HT-29 (cell line): ENCODE data around the gene ANKRD63. TPM values are rescaled to one million over a fixed set of nuclear protein-coding genes. Genes with fewer than 3 reads are reported as not detected.

Source experiments
- DNase-seq: peaks from one replicate; pipeline ENCODE4 v3.0.0-alpha.2; 2015; ENCODE audit warnings: low spot score
- total RNA-seq: library from RNA; depleted of rRNA; stranded (reverse); fragments of >200 nt; shearing (Covaris generic); gene quantifications from 2 replicates; pipeline ENCODE4 v1.2.3, GENCODE V29; 2014

Gene ANKRD63
- total RNA-seq, 1 experiment from 2014 or later, result not detected

DNA sequence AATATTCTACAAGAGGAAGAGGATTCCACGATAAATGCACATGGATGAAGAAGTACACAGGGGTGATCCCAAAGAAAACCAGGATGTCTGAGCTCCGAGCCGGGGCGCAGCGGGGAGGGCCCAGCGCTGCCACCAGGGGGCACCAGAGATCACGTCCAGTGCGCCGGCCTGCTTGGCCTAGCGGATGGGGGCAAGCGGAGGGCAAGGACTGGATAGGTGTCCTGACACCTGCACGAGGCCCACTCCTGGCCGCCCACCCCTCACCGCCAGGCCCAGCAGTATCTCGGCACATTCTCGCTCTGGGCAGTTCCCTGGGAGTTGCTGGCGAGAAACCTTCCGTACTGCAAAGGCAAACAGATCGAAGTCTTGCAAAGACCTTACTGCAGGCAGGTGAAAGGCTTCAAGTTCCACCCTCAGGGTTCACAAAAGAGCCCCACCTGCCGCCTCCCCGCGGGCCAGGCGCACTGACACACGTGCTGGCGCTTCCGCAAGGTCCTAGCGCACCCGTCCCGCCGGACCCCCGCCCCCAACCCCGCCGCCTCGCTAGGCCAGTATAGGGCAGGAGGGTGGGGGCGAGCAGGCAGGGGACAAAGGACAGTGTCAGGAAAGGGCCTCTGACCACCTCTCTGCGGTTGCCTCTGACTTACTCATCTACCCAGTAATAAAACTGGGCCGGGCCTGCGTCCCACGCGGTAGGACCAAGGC lies 3.3 kb downstream of the ANKRD63 start:
- peak; percentile 89 for DNase-seq

DNA sequence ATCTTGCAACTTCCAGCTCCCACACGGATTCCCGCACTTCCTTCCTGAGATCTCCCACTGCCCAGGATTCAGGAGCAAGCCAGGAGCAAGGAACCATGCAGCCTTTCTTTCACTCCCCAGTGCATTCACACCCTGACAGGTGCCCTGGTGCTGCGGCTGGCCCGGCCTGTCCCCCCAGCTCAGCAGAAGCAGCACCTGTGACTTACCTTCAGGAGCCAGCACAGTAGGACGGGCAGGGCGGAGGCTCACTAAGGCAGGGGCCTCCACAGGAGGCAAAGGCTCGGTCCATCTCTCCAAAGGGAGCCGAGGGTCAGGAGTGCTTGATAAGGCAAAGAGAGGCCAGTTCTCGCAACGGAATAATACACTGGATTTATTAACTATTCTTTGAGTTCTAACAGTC lies 4.8 kb downstream of the ANKRD63 start:
- DNase-seq, result no peak

DNA sequence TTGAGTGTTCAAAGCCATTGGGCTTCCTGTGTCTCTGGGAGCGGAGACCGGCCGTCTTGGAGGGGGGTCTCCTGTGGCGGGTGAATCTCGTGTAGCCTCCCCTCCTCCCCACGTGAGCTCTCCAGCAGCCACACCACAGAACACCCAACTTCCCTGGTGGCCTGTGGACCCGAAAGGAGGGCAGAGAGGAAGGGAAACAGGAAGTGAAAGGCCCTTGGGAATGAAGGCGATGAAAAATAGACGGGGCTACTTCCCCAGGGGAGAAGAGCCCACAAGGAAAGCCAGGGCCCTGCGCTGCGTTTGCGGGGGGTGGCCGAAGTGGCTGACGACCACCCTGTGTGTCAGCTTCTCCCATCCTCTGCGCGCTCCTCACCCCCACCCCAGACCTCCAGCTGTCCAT lies 5.4 kb downstream of the ANKRD63 start:
- no peak for DNase-seq

DNA sequence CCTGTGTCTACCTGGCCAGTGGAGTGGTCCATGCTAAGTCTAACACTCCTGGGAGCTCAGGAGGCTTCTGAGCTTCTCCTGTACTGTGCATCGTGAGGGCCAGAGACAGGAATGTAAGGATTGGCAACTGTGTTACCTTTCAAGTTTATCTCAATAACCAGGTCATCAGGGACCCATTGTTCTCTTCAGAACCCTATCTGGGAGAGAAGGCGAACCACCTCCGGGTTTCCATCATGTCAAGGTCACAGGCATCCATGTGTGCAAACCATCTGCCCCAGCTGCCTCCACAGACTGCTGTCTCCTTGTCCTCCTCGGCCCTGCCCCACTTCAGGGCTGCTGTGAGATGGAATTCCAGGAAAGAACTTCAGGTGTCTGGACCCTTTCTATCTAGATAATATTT lies 5.9 kb downstream of the ANKRD63 start:
- DNase-seq, result no peak

DNA sequence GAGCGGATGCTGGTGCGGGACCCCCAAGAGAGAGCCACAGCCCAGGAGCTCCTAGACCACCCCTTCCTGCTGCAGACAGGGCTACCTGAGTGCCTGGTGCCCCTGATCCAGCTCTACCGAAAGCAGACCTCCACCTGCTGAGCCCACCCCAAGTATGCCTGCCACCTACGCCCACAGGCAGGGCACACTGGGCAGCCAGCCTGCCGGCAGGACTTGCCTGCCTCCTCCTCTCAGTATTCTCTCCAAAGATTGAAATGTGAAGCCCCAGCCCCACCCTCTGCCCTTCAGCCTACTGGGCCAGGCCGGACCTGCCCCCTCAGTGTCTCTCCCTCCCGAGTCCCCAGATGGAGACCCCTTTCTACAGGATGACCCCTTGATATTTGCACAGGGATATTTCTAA lies 6.9 kb downstream of the ANKRD63 start:
- no peak for DNase-seq

DNA sequence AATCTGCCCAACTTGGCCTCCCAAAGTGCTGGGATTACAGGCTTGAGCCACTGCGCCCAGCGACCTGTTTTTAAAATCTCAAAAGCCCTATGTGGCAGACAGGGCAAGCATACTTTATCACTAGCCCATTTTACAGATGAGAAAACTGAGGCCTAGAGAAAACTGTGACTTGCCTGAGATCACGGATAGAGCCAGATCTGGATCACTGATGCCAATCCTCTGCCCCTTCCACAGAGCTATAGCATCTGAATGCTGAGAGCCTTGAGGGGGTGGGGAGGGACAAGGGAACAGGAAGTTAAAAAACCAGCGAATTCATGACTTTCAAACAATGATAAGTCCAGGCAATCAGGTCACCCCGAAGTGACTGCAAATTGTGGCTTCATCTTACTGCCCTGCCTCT lies 7.3 kb downstream of the ANKRD63 start:
- no peak for DNase-seq

DNA sequence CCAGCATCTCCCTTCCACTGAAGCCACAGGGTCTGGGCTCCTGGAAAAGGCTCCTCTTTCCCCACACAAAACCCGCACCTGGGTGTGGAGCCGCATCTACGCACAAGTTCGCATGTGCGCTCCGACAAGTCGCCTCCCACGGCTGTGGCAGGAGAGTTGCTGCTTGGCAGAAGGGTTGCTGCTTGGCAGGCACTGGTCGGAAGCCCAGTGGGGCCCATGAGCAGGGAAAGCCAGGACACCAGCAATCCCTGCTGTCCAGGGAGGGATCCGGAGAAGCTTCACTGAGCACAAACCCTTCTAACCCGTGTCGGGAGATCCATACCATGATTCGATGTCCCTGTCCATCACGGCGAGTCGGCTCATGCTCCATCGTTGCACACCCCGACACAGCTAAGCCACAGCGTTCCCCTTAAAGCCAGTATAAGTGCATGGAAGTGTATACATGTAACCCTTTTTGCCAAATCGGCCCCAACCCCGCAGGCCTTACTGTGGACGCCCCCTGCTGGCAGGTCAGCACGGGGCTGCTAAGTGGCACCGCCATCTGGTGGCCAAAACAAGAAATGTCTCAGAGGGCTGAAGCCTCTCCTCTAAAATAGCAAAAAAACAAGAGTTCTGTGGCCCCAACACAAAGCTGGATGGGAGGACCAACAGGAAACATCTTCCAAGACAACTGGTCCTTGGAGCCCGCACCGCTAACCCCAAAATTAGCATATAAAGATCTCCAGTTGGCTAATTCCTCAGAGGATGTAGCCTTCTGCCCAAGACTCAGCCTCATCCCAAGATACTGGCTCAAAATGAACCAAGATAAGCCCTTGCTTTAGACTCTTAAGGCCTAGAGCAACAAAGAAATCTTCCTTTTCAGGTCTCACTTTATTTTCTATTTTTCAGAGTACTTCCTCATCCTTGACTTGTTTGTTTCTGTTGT lies 8.3 kb downstream of the ANKRD63 start:
- peak; percentile 96 for DNase-seq

DNA sequence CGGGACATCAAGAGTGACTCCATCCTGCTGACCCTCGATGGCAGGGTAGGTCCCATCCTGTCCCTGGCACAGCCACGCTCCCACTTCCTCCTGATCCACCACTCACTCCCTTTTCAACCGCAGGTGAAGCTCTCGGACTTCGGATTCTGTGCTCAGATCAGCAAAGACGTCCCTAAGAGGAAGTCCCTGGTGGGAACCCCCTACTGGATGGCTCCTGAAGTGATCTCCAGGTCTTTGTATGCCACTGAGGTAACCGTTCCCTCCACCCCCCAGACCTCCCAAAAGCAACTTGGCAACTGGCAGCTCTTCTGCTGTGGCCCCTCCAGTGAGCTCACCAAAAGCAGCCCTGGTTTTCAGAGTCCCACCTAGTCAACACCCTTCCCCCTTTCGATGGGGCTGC lies 9.4 kb downstream of the ANKRD63 start:
- DNase-seq, result no peak

DNA sequence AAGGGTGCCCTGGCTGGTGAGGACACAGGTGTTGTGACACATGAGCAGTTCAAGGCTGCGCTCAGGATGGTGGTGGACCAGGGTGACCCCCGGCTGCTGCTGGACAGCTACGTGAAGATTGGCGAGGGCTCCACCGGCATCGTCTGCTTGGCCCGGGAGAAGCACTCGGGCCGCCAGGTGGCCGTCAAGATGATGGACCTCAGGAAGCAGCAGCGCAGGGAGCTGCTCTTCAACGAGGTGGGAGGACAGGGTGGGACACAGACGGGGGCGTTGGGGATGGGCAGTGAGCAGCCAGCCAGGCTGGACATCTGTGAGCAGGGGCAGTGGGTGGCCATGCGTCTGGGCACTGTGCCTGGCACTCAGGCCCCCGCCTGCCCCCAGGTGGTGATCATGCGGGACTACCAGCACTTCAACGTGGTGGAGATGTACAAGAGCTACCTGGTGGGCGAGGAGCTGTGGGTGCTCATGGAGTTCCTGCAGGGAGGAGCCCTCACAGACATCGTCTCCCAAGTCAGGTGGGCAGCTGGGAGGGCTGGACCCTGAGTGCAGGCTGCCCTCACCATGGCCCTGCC lies 10.3 kb downstream of the ANKRD63 start:
- peak; percentile 59 for DNase-seq

DNA sequence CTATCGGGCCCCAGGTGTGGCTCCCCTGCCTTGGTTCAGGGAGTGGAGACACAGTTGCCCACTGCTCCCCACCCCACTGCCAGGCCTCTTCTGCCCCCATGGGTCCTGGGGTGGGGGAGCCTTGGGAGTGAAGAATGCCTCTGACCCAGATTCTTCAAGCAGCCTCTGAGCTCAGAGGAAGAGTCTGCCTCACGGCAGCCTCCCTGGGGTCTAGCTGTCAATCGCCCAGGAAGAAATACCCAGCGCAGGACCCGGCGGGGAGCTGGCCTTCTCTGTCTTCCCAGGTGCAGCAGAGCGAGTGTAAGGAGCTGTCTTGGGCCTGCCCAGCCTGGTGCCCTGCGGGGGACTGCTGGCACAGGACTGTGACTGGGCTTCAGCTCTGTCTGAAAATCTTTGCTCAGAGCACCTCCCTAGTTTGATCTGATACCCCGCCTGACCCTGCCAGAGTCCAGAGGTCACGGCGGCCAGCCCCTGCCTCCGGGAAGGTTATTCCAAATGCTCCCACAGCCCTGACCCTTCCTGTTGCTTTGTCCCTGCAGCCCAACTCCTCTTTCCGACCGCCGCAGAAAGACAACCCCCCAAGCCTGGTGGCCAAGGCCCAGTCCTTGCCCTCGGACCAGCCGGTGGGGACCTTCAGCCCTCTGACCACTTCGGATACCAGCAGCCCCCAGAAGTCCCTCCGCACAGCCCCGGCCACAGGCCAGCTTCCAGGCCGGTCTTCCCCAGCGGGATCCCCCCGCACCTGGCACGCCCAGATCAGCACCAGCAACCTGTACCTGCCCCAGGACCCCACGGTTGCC lies 11.0 kb downstream of the ANKRD63 start:
- DNase-seq, result no peak

DNA sequence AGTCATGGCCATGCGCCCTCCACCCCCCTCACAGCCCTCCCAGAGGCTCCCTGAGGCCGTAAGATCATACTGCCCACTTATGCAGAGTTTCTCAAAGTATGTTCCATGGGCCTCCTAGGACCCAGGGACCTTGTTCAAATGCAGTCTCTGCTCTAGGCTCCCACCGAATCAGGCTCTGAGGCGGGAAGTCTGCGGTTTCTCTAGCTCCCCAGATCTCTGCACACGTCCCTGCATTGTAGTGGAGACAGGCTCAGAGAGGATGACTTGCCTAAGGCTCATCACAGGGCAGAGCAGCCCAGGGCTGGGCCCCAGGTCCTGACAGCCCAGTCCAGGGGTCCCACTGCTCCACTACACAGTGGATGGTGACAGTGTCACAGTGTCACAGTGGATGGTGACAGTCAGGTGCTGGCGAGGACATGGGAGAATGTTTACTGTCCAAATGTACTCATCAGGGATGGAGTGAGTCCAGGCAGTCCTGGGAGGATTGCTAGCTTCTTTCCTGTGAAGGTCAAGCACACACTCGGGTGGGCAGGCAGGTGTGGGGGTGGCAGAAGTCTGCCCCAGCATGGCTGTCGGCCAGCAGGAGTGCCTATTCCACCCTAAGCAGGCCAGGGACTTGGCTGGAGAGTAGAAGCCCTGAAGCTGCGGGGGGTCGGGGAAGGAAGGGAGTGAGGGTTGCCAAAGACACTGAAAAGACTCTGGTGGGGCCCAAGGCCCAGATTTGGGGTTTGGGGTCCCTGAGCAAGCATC lies 12.4 kb downstream of the ANKRD63 start:
- no peak for DNase-seq

DNA sequence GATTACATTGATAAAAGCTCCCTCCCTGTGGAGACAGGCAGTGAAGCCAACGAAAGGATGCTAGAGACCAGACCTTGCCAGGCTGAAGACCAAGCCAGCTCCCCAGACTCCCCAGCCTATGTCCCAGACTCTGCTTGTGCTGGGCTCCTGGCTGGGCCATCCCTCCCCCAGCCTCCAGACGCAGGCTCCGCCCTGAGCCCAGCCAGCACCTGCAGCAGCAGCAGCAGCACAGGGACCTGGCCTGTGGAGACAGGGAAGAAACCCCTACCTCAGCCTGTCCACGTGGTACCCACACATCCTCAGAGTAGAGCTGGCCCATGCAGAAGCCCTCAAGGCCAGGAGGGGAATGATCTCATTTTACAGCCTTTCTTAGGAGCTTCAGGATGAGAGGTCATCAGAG lies 13.3 kb downstream of the ANKRD63 start:
- DNase-seq, result no peak

DNA sequence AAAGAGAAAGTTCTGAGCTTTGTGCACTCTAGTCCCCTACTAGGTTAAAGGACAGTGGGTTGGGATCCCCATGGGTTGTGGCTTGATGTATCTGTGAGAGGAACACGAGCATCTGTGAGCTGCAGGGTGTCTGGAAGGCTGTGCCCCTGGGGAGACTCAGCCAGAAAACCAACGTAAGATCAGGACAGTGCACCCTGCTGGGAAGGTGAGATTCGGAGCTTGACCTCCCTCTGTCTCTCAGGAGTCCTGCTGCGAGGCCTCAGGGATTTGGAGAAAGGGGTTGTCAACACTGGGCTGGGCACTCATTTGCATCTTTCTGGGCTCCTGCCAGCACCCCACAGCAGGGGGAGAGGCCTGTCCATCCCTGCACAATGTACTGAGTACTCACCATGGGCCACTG lies 15.2 kb downstream of the ANKRD63 start:
- DNase-seq, result no peak

DNA sequence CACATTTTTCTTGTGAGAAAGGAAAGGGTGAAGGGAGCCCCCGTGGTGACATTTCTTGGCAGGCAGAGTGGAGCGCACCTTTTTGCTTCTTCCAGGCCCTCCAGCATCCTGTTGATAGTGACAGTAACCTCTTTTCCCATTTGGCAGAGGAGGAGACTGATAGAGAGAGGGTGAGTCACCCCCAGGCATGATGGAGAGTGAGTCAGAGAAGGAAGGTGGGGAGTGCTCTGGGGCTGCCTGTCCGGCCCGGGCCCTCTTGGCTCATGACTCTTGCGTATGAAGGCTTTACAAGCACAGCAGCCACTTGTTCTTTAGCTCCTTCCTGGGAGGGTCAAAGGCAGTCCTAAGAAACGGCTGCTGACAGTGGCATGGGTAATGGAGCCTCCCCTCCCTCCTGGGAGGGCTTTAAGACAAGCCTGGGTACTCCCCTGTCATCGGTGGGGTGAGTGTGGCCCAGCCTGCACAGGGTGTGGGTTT lies 16.0 kb downstream of the ANKRD63 start:
- DNase-seq, result peak; percentile 94

DNA sequence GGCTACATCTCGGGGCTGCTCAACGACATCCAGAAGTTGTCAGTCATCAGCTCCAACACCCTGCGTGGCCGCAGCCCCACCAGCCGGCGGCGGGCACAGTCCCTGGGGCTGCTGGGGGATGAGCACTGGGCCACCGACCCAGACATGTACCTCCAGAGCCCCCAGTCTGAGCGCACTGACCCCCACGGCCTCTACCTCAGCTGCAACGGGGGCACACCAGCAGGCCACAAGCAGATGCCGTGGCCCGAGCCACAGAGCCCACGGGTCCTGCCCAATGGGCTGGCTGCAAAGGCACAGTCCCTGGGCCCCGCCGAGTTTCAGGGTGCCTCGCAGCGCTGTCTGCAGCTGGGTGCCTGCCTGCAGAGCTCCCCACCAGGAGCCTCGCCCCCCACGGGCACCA lies 17.0 kb downstream of the ANKRD63 start:
- no peak for DNase-seq

DNA sequence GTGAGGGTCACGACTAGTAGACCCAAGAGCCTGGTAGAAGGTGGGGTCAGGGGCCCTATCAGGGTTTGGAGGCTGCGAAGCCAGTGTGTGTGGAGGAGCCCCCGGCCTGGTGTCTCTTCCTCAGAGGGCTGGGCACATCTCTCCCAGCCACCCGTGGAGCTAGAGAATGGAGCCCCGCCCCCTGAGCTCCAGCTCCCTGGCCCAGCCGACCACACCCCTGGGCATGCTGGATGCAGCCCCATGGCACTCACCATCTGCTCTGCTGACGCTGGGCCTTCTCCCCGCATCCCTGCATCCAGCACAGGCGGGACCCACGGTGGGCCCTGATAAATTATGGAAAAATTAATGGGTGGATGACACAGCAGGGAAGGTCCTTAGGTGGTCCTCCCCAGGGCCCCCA lies 17.5 kb downstream of the ANKRD63 start:
- no peak for DNase-seq

DNA sequence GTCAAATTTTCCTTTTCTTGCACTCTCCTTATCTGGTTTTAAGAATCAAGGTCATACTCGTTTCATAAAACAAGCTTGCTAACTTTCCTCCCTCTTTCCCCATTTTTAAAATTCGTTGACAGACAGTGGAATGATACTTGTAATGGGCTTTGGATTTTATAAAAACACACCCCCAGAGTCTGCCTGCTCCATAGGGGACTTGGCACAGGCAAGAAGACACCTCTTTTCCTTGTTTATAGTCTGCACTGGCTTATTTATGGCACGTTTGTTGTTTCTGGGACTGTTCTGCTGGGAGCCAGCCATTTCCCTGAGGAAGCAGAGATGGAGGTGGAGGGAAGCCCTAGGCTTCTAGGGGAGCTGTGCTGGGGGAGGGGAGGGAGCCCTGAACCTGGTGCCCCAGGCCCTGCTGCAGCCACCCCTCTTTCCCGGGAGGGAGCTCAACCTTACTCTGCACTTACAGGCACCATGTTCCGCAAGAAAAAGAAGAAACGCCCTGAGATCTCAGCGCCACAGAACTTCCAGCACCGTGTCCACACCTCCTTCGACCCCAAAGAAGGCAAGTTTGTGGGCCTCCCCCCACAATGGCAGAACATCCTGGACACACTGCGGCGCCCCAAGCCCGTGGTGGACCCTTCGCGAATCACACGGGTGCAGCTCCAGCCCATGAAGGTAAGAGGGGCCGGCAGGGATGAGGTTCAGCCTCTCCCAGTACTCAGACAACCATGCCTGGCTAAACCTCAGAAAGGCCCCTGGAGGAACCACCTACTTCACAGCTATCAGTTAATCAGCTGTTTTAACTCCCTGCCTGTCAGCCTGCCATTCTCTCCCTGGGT lies 18.3 kb downstream of the ANKRD63 start:
- no peak for DNase-seq

DNA sequence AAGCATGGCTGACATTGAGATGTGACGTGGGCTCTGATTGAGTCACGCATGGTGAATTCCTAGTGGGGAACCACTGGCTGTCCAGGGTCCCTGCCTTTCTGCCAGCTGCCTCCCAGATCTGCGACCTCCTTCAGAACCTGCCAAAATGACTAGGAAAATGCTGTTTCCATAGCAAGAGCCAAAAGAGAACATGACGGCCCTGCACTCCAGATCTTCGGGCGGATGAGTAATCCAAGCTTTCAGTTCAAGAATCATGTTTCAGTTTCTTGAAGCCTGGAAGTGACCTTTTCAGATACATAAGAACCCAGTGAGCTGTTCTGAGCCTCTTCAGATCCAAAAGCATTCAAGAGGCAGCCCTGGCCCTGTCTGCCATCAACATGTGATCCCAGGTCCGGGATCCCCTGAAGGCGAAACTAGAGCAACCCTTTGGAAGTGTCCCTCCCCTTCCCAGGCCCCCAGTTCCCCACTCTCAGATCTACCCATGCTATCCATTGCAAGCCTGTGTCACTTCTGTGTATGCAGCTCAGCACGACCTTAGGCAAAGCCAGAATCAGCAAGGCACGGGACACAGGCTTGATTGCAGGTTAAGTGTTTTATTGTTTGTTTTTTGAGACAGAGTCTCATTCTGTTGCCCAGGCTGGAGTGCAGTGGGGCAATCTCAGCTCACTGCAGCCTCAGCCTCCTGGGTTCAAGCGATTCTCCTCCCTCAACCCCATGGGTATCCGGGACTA lies 19.7 kb downstream of the ANKRD63 start:
- DNase-seq, result no peak

DNA sequence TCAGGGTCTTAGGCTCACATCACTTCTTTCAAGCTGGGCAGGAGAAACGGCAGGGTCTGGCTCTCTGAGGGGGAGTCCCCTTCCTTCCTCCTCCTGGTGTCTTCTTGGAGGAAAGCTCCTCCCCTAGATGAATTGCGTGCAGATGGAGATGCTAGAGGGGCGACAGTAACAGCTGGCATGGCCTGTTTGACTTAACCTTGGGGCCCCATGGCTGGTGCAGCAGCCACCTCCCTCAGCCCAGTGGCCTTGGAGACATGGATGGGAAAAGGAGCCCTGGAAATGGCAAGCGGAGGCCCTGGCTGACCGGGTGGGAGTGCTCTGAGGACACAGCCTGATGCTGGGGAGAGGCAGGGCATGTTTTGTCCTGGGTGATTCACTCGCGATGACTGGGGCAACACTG lies 23.8 kb downstream of the ANKRD63 start:
- no peak for DNase-seq
